Esophagus muscularis mucosa (tissue), 4 donors: Measurements from ENCODE around the gene DUSP2. TPM values are rescaled to one million over a fixed set of nuclear protein-coding genes. Genes with fewer than 3 reads are reported as not detected.

Experiments
- DNase-seq: peaks from one replicate; pipeline ENCODE4 v3.0.0-alpha.2; 2017; ENCODE audit errors: extremely low spot score
- H3K27ac ChIP-seq, 4 donors: fragments of 200-600 bp; sonication (generic); replicated peaks in 1 of 4; 1 replicate in 3 of 4; 2 replicates in 1 of 4; pipeline ENCODE4 v1.5.1; 2016 to 2019; ENCODE audit warnings: mild to moderate bottlenecking in 1 of 4
- H3K27me3 ChIP-seq, 4 donors: fragments of 200-600 bp; sonication (generic); one replicate each; pipeline versions ENCODE4 v1.5.1 to v1.6.0; 2016 to 2019
- H3K36me3 ChIP-seq, 4 donors: fragments of 200-600 bp; sonication (generic); one replicate each; pipeline ENCODE4 v1.5.1; 2016 to 2019
- H3K4me1 ChIP-seq, 4 donors: fragments of 200-600 bp; sonication (generic); one replicate each; pipeline ENCODE4 v1.5.1; 2016 to 2019
- H3K4me3 ChIP-seq, 4 donors: fragments of 200-600 bp; sonication (generic); 1 replicate in 2 of 4; 2 replicates in 2 of 4; pipeline ENCODE4 v1.5.1; 2016 to 2019; ENCODE audit warnings: mild to moderate bottlenecking in 4 of 4, moderate library complexity in 1 of 4
- H3K9me3 ChIP-seq, 4 donors: fragments of 200-600 bp; sonication (generic); 1 replicate in 3 of 4; 2 replicates in 1 of 4; pipeline ENCODE4 v1.5.1; 2016 to 2019
- EP300 ChIP-seq: sonication (generic); formaldehyde crosslinking; IDR thresholded peaks from one replicate; pipeline ENCODE4 v1.6.1; 2017; ENCODE audit warnings: antibody characterized with exemption
- POLR2A ChIP-seq: fragments of 450-650 bp; IDR thresholded peaks from one replicate; pipeline ENCODE4 v1.6.1; 2017; ENCODE audit warnings: antibody characterized with exemption, moderate library complexity, mild to moderate bottlenecking, low read depth
- POLR2AphosphoS5 ChIP-seq, 2 donors: sonication (generic); formaldehyde crosslinking; IDR thresholded peaks; one replicate each; pipeline ENCODE4 v1.6.1; 2017; ENCODE audit warnings: antibody characterized with exemption in 2 of 2
- WGBS: methylation state at CpG from one replicate; pipeline ENCODE4 v1.1.5; 2018; 5-methylcytosine and 5-hydroxymethylcytosine counted together
- intact Hi-C: fragments of 100-400 bp; cut with DNase I; formaldehyde crosslinking; loops from one replicate; pipeline ENCODE4 v1.15.1; 2023
- total RNA-seq, 4 donors: library from RNA; depleted of rRNA; stranded (reverse); fragments of >200 nt; gene quantifications; one replicate each; pipeline versions ENCODE4 v1.1.0 to v1.2.1, GENCODE V29; 2016
- TF ChIP-seq, protein P1 (sequence below), 3 experiments: fragments of 200-600 bp in 2 of 3; fragments of 450-650 bp in 1 of 3; sonication (generic) in 2 of 3; IDR thresholded peaks; one replicate each; pipeline ENCODE4 v1.5.1; 2017 to 2019; ENCODE audit warnings: antibody characterized with exemption in 3 of 3, mild to moderate bottlenecking in 2 of 3, moderate library complexity in 1 of 3

The DUSP2 gene
- total RNA-seq, 4 donors from 2014 or later, result 1.1 to 5.5 (median 1.7) TPM

DNA sequence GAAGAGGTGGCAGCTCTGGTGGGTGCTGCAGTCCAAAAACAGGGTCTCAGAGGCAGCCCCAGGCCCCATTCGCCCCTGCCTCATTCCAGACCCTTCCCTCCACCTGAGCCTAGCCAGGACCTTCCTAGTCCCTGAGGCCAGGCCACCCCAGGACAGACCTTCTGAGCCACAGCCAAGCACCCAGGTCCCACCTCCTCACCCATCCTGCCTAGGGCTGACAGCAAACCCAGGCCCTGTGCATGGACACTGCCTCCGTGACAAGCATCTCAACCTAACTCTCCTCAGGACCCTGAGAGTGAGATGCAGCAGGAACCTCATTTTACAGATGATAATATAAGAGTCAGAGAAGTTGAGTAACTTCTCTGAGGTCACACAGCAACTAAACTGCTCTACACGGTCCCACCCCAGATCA is 44.3 kb downstream of the DUSP2 start:
- Histone ChIP-seq H3K27me3 (no peaks in the 10 kb centered on the region), H3K9me3 (peaks cover 0 to 14% (median 8%) of the 10 kb centered on the region in 4 donors), H3K4me3 (no peak overlapping the region), H3K27ac (no peak overlapping the region), H3K36me3 (no peaks in the 10 kb centered on the region), H3K4me1 (peaks cover 13 to 40% (median 25%) of the 10 kb centered on the region in 4 donors)
- TF ChIP-seq POLR2AphosphoS5 (IDR thresholded peaks at IDR 0.05), result no peak
- WGBS, result 84% methylated on average over 2 of the region's 3 CpGs
- intact Hi-C loops, result no loop called here
- no peak for DNase-seq

GRCh38 chr2:96099861-96100798 is 45.1 kb downstream of the DUSP2 start:
- TF ChIP-seq, protein P1, sequence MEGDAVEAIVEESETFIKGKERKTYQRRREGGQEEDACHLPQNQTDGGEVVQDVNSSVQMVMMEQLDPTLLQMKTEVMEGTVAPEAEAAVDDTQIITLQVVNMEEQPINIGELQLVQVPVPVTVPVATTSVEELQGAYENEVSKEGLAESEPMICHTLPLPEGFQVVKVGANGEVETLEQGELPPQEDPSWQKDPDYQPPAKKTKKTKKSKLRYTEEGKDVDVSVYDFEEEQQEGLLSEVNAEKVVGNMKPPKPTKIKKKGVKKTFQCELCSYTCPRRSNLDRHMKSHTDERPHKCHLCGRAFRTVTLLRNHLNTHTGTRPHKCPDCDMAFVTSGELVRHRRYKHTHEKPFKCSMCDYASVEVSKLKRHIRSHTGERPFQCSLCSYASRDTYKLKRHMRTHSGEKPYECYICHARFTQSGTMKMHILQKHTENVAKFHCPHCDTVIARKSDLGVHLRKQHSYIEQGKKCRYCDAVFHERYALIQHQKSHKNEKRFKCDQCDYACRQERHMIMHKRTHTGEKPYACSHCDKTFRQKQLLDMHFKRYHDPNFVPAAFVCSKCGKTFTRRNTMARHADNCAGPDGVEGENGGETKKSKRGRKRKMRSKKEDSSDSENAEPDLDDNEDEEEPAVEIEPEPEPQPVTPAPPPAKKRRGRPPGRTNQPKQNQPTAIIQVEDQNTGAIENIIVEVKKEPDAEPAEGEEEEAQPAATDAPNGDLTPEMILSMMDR (IDR thresholded peaks at IDR 0.05), result no peak
- TF ChIP-seq POLR2A, result no peak
- no peak for TF ChIP-seq EP300
- Histone ChIP-seq H3K9me3 (peaks cover 0 to 6% (median 2%) of the 10 kb centered on the region in 4 donors), H3K27me3 (no peaks in the 10 kb centered on the region), H3K4me1 (peaks cover 13 to 40% (median 25%) of the 10 kb centered on the region in 4 donors), H3K36me3 (no peaks in the 10 kb centered on the region), H3K27ac (peak overlapping the region; percentile 11 to 34 (median 32)), H3K4me3 (no peak overlapping the region)
- 66% methylated on average over 11 of the region's 12 CpGs for whole genome bisulfite sequencing
- DNase-seq, result no peak
- intact Hi-C loops, result no loop called here

- Histone ChIP-seq H3K27me3 (no peaks in the 10 kb centered on the region), H3K9me3 (no peaks in the 10 kb centered on the region), H3K4me1 (peaks cover 13 to 37% (median 23%) of the 10 kb centered on the region in 4 donors), H3K4me3 (no peak overlapping the region), H3K36me3 (no peaks in the 10 kb centered on the region), H3K27ac (peak overlapping the region; percentile 34 to 67 (median 63))
- DNase-seq, result no peak
- peak; percentile 46 to 55 for TF ChIP-seq POLR2AphosphoS5 (IDR thresholded peaks at IDR 0.05)
- no peak for TF ChIP-seq EP300
- intact Hi-C loops, result no loop called here
- WGBS, result 73% methylated on average over 7 of the region's 11 CpGs
Observed at GRCh38 chr2:96098900-96099590, 46.2 kb downstream of the DUSP2 start.

DNA sequence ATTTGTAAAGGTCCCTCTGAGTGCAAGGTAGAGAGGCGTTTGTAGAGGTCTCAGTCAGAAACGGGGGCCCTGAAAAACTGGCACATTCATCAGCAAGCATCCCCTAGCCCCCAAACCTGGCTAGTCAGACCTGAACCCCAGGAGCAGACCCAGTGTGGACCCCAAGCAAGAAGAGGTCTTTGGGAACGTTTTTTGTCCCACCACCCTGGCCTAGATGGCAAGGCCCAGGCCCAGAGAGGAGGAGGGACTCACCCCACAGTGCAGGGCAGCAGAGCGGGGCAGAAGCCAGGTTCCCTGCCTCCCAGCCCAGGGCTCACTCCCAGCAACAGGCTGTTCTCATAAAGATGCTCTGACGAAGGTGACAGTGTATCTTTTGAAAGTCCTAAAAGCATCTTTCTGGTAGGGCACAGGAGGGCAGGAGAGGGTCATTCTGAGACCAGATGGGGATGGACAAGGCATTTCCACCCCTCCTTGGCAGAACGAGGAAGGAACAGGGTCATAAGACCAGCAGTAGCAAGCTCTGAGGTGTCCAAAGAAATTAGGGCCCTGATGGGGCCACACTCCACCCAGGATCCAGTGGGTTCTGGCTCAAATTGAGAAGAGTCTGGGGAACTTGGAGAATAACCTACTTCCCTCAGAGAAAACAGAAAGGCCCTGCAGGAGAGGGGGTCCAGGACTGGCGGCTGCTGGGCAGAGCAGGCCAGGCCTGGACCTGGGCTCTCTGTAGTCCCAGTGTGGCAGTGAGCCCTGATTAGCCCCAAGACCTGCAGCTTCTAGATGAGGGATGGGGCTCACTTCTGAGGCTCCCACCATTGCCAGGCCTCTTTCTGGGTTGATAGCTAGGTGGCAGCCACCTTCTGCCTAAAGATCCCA is 47.1 kb downstream of the DUSP2 start:
- WGBS, result 97% methylated on average over 5 of the region's 7 CpGs
- Histone ChIP-seq H3K4me1 (peaks cover 13 to 32% (median 22%) of the 10 kb centered on the region in 4 donors), H3K27ac (peak overlapping the region; percentile 29 to 67 (median 63)), H3K4me3 (no peak overlapping the region), H3K9me3 (no peaks in the 10 kb centered on the region), H3K36me3 (no peaks in the 10 kb centered on the region), H3K27me3 (no peaks in the 10 kb centered on the region)
- TF ChIP-seq POLR2AphosphoS5 (IDR thresholded peaks at IDR 0.05), result no peak
- no peak for TF ChIP-seq EP300
- no peak for TF ChIP-seq POLR2A
- TF ChIP-seq, protein P1 (IDR thresholded peaks at IDR 0.05), result no peak
- no peak for DNase-seq
- intact Hi-C loops, result no loop called here

DNA sequence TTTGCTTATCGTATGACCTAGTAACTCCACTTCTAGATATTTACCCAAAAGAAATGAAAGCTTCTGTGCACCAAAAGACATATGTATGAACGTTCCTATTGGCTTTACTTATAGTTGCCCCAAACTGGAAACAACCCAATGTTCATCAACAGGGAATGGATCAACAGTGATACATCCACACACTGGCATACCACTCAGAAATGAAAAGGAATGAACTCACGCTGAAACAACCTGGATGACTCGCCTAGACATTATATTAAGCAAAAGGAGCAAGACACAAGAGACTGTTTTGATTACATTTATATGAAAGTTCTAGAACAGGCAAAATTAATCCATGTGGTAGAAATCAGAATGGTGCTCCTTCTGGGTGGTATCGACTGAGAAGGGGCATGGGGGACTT is 47.8 kb downstream of the DUSP2 start:
- H3K4me1 ChIP-seq, result peaks cover 13 to 29% (median 22%) of the 10 kb centered on the region in 4 donors
- no peak overlapping the region for H3K27ac ChIP-seq
- H3K36me3 ChIP-seq, result no peaks in the 10 kb centered on the region
- H3K27me3 ChIP-seq, result no peaks in the 10 kb centered on the region
- DNase-seq, result no peak
- no peak overlapping the region for H3K4me3 ChIP-seq
- intact Hi-C loops, result no loop called here
- H3K9me3 ChIP-seq, result no peaks in the 10 kb centered on the region
- no peak for TF ChIP-seq EP300
- no peak for TF ChIP-seq POLR2A
- TF ChIP-seq, protein P1 (IDR thresholded peaks at IDR 0.05), result no peak
- TF ChIP-seq POLR2AphosphoS5 (IDR thresholded peaks at IDR 0.05), result no peak
- 90% methylated on average over 5 of the region's 5 CpGs for WGBS
